Measurements from ENCODE around the gene NHERF2. TPM values are rescaled to one million over a fixed set of nuclear protein-coding genes. Genes with fewer than 3 reads are reported as not detected.

The NHERF2 gene
- total and polyA plus RNA-seq, 9 of the 15 experiments (the other 6 are each of a cell fraction or from before 2014, with no cell fraction given): 0.15 to 42.0 (median 12.5) TPM

- Histone ChIP-seq H4K20me1 (replicated peaks; ENCODE audit: control insufficient read depth, insufficient read depth, low read length) (no peaks in the 10 kb centered on the region), H3K4me2 (ENCODE audit: insufficient read depth, low read length) (no peak overlapping the region), H3K9ac (ENCODE audit: insufficient read depth in 1 of 2, low read depth in 2 of 2, low read length in 2 of 2) (peak overlapping the region in 1 of 2 experiments; percentile 52; a peak in 1 of 4 replicates), H3K9me1 (ENCODE audit: control insufficient read depth, insufficient read depth, low read length) (no peaks in the 10 kb centered on the region), H3K27me3 (ENCODE audit: control insufficient read depth in 2 of 2, insufficient read depth in 2 of 2, low read length in 2 of 2) (no peaks in the 10 kb centered on the region), H3K27ac (ENCODE audit: extremely low read depth, low read depth, low read length) (no peak overlapping the region), H3K36me3 (ENCODE audit: control insufficient read depth, insufficient read depth, low read length) (peaks cover 54% of the 10 kb centered on the region; the same call in 2 of the 3 replicates), H3K79me2 (ENCODE audit: control insufficient read depth, insufficient read depth, low read length) (no peaks in the 10 kb centered on the region), H2AFZ (ENCODE audit: low read depth, low read length) (no peak overlapping the region), H3K9me3 (replicated peaks; ENCODE audit: control insufficient read depth, insufficient read depth, low read depth, low read length) (no peaks in the 10 kb centered on the region), H3K4me3 (no peak overlapping the region), H3K4me1 (replicated peaks in 1 of 2; ENCODE audit: control insufficient read depth in 2 of 2, insufficient read depth in 2 of 2, low read length in 2 of 2) (peaks cover 0 to 9% of the 10 kb centered on the region in 2 experiments; a peak in 2 of 5 replicates)
- WGBS (ENCODE audit: insufficient coverage, low coverage, missing lambda C conversion rate): 84% methylated on average over 20 of the region's 34 CpGs
- CTCF ChIA-PET (ENCODE audit: low intra/inter-chr PET ratio): no interaction called here
- TF ChIP-seq ZNF449 (CRISPR knock-in tag; IDR thresholded peaks at IDR 0.05) (no peak), ZNF212 (CRISPR knock-in tag; IDR thresholded peaks at IDR 0.05) (no peak), FOS (IDR thresholded peaks at IDR 0.05; ENCODE audit: extremely low read depth, insufficient read length) (no peak), NUFIP1 (IDR thresholded peaks at IDR 0.05; ENCODE audit: partially characterized antibody) (no peak), C11orf30 (IDR thresholded peaks at IDR 0.05; ENCODE audit: low read depth) (no peak), RAD21 (CRISPR knock-in tag; conservative IDR thresholded peaks at IDR 0.05 in 1 of 2, IDR thresholded peaks at IDR 0.05 in 1 of 2) (0 out of 4 replicates have a peak, but pooled peaks of 1 of the 2 experiments have one; percentile 3), ZBTB33 (CRISPR knock-in tag; IDR thresholded peaks at IDR 0.05) (peak; percentile 95)
- DNase-seq (ENCODE audit: extremely low read depth in 1 of 4, low spot score in 3 of 4): no peak
- ATAC-seq: peak; percentile 66
- BruUV-seq (replicated peaks): no TSS peak
- FAIRE-seq: no peak
- intact Hi-C loops (cut with micrococcal nuclease): no loop called here
- in situ Hi-C loops (cut with MboI): no loop called here
- POLR2A ChIA-PET: interaction anchor here (0.6 to 0.7 kb wide), 2 partner anchors 8 to 34 kb away, joined by 3 to 4 read pairs; no protein-coding TSS in a partner anchor
These were observed 44.9 kb downstream of the NHERF2 start for GRCh38 chr16:2071454-2072202.

Measured in K562 (cell line).